ENCODE results near the gene MFRP. TPM values are rescaled to one million over a fixed set of nuclear protein-coding genes. Genes with fewer than 3 reads are reported as not detected.
A peak's percentile ranks its signal among the peaks of the same experiment; 100 is the strongest.

MFRP gene
- total RNA-seq, 1 experiment from 2014 or later, result not detected

GRCh38 chr11:119316016-119316728 lies 30.3 kb downstream of the MFRP start:
- Histone ChIP-seq H3K27me3 (ENCODE audit: low read length) (no peaks in the 10 kb centered on the region), H3K4me2 (ENCODE audit: low read length) (peak overlapping the region; percentile 94), H4K20me1 (ENCODE audit: low read length) (0 out of 2 replicates have a peak, but pooled peaks cover 5% of the 10 kb centered on the region), H3K4me1 (ENCODE audit: insufficient read depth, low read length) (peaks cover 38% of the 10 kb centered on the region), H3K79me2 (ENCODE audit: low read length) (peaks cover 29% of the 10 kb centered on the region), H3F3A (ENCODE audit: low read length, unreplicated experiment) (no peaks in the 10 kb centered on the region), H3K4me3 (ENCODE audit: low read length) (peak overlapping the region; percentile 92), H3K9me3 (ENCODE audit: low read length) (no peaks in the 10 kb centered on the region), H3K27ac (ENCODE audit: low read length) (peak overlapping the region; percentile 53), H3K9me2 (replicated peaks; ENCODE audit: low read length) (no peaks in the 10 kb centered on the region), H3K36me3 (ENCODE audit: low read depth, low read length) (peaks cover 27% of the 10 kb centered on the region), H3K9ac (ENCODE audit: low read length) (peak overlapping the region; percentile 63), H2AFZ (ENCODE audit: low read length) (peak overlapping the region; percentile 71)
- CTCF ChIA-PET, result interaction anchor here (1.3 kb wide), 1 partner anchor 22 kb away, joined by 6 read pairs; no protein-coding TSS in a partner anchor
- intact Hi-C loops (cut with micrococcal nuclease), result no loop called here
- POLR2A ChIA-PET (ENCODE audit: unreplicated experiment), result interaction anchor here (0.7 kb wide), 1 partner anchor 143 kb away, joined by 3 read pairs; no protein-coding TSS in a partner anchor
- peak; percentile 67 for DNase-seq
- ATAC-seq, result peak; percentile 9
- BruUV-seq (replicated peaks), result TSS peak; percentile 90
- no peak for TF ChIP-seq CTCF (conservative IDR thresholded peaks at IDR 0.05; ENCODE audit: low read depth, low read length)
- TF ChIP-seq EZH2 (IDR thresholded peaks at IDR 0.05; ENCODE audit: low read length, unreplicated experiment), result no peak

- no peaks in the 10 kb centered on the region for H3K9me3 ChIP-seq (ENCODE audit: low read length)
- no peaks in the 10 kb centered on the region for H3F3A ChIP-seq (ENCODE audit: low read length, unreplicated experiment)
- H4K20me1 ChIP-seq (ENCODE audit: low read length), result 0 out of 2 replicates have a peak, but pooled peaks cover 5% of the 10 kb centered on the region
- peak; percentile 84 for DNase-seq
- H3K4me1 ChIP-seq (ENCODE audit: insufficient read depth, low read length), result peaks cover 36% of the 10 kb centered on the region
- POLR2A ChIA-PET (ENCODE audit: unreplicated experiment), result interaction anchor here (0.5 kb wide), 1 partner anchor 959 kb away, joined by 3 read pairs; no protein-coding TSS in a partner anchor
- BruUV-seq (replicated peaks), result no TSS peak
- peak overlapping the region; percentile 71 for H2AFZ ChIP-seq (ENCODE audit: low read length)
- H3K4me2 ChIP-seq (ENCODE audit: low read length), result peak overlapping the region; percentile 94
- peak; percentile 44 for TF ChIP-seq CTCF (conservative IDR thresholded peaks at IDR 0.05; ENCODE audit: low read depth, low read length)
- TF ChIP-seq EZH2 (IDR thresholded peaks at IDR 0.05; ENCODE audit: low read length, unreplicated experiment), result no peak
- no peak for TF ChIP-seq EZH2phosphoT487 (IDR thresholded peaks at IDR 0.05; ENCODE audit: borderline replicate concordance, low read length)
- H3K79me2 ChIP-seq (ENCODE audit: low read length), result peaks cover 29% of the 10 kb centered on the region
- H3K4me3 ChIP-seq (ENCODE audit: low read length), result peak overlapping the region; percentile 92
- intact Hi-C loops (cut with micrococcal nuclease), result no loop called here
- H3K27ac ChIP-seq (ENCODE audit: low read length), result peak overlapping the region; percentile 53
- H3K9me2 ChIP-seq (replicated peaks; ENCODE audit: low read length), result no peaks in the 10 kb centered on the region
- H3K9ac ChIP-seq (ENCODE audit: low read length), result peak overlapping the region; percentile 63
- peaks cover 33% of the 10 kb centered on the region for H3K36me3 ChIP-seq (ENCODE audit: low read depth, low read length)
- no peaks in the 10 kb centered on the region for H3K27me3 ChIP-seq (ENCODE audit: low read length)
- CTCF ChIA-PET, result interaction anchor here (0.6 to 1.3 kb wide), 4 partner anchors 23 to 257 kb away, joined by 3 to 6 read pairs (median 3); partner anchors contain the start of genes CBL and NLRX1
- ATAC-seq, result peak; percentile 67
Observed at GRCh38 chr11:119315131-119316015, 31.1 kb downstream of the MFRP start.
